K562 (cell line): ENCODE results near the gene FTH1. TPM values are rescaled to one million over a fixed set of nuclear protein-coding genes. Genes with fewer than 3 reads are reported as not detected.

ENCODE experiments used
- BACH1 ChIP-seq: fragments of 200-800 bp; sonication (Bioruptor generic); IDR thresholded peaks from 2 replicates; pipeline ENCODE4 v1.6.1; 2016; ENCODE audit warnings: missing genetic modification characterization, missing compliant biosample characterization
- CBX2 ChIP-seq: fragments of 200-600 bp; sonication (generic); IDR thresholded peaks from one replicate; pipeline ENCODE4 v1.6.1; 2012; ENCODE audit warnings: mild to moderate bottlenecking, low read length, inconsistent platforms; ENCODE audit not compliant: insufficient read depth, poor library complexity, severe bottlenecking
- CEBPB ChIP-seq: fragments of 450-650 bp; IDR thresholded peaks from 2 replicates; pipeline ENCODE4 v1.6.1; 2016; ENCODE audit warnings: missing genetic modification characterization, missing compliant biosample characterization
- EZH2 ChIP-seq: IDR thresholded peaks from 2 replicates; pipeline ENCODE4 v1.6.1; 2012; ENCODE audit warnings: low read depth, mild to moderate bottlenecking, inconsistent platforms, low read length, borderline replicate concordance
- MYC ChIP-seq, 2 experiments: fragments of 250-450 bp in 1 of 2; sonication (Bioruptor Pico) in 1 of 2; IDR thresholded peaks; 2 replicates each; pipeline versions ENCODE4 v1.5.1 to v1.6.1; 2012 to 2021; ENCODE audit warnings: low read depth in 2 of 2, borderline replicate concordance in 1 of 2, improper control_type of control experiment in 1 of 2, low read length in 1 of 2, mild to moderate bottlenecking in 1 of 2, moderate library complexity in 1 of 2
- polyA plus RNA-seq, 8 experiments: library from polyadenylated mRNA; depleted of rRNA in 4 of 8; stranded (reverse) in 5 of 8; unstranded in 3 of 8; fragments of >200 nt; fragmentation: Nextera tagmentation in 2 of 8; fragmentation: Illumina TruSeq in 1 of 8; extraction: Ambion mirVana in 2 of 8; extraction: Trizol in 1 of 8; gene quantifications; 2 replicates each; pipeline versions ENCODE4 v1.2.1 to v1.2.3, GENCODE V29; 2011 to 2014; ENCODE audit warnings: inconsistent platforms in 1 of 8, missing spikeins in 1 of 8
- total RNA-seq, 7 experiments: library from RNA; depleted of rRNA in 6 of 7; stranded (reverse); fragments of >200 nt in 6 of 7; fragmentation: Illumina TruSeq in 2 of 7; extraction: Trizol in 2 of 7; gene quantifications; 2 replicates each; pipeline versions ENCODE4 v1.2.1 to v1.2.3, GENCODE V29; 2011 to 2021; ENCODE audit warnings: low replicate concordance in 1 of 7
- TF ChIP-seq, protein P1 (sequence below): IDR thresholded peaks from 3 replicates; pipeline ENCODE4 v1.6.1; 2011; ENCODE audit warnings: borderline replicate concordance, mild to moderate bottlenecking, moderate library complexity; ENCODE audit not compliant: insufficient read length; ENCODE audit errors: extremely low read depth
- TF ChIP-seq, protein P2 (sequence below): sonication (generic); formaldehyde crosslinking; IDR thresholded peaks from 2 replicates; pipeline ENCODE4 v1.8.0; 2023; ENCODE audit warnings: missing genetic modification reagents, mild to moderate bottlenecking, borderline replicate concordance
- TF ChIP-seq, protein P3 (sequence below): sonication (generic); formaldehyde crosslinking; IDR thresholded peaks from 2 replicates; pipeline ENCODE4 v1.8.0; 2022; ENCODE audit warnings: mild to moderate bottlenecking, missing genetic modification reagents
- TF ChIP-seq, protein P4 (sequence below): fragments of 200-400 bp; formaldehyde crosslinking; IDR thresholded peaks from 2 replicates; pipeline ENCODE4 v1.6.1; 2017; ENCODE audit warnings: mild to moderate bottlenecking, low read depth, low read length, moderate library complexity
- TF ChIP-seq, protein P5 (sequence below): sonication (generic); formaldehyde crosslinking; IDR thresholded peaks from 2 replicates; pipeline ENCODE4 v1.8.0; 2022; ENCODE audit warnings: mild to moderate bottlenecking, missing genetic modification reagents

Gene FTH1
- total and polyA plus RNA-seq, 9 of the 15 experiments (the other 6 are each of a cell fraction or from before 2014, with no cell fraction given): 370 to 3,146 (median 802) TPM

DNA sequence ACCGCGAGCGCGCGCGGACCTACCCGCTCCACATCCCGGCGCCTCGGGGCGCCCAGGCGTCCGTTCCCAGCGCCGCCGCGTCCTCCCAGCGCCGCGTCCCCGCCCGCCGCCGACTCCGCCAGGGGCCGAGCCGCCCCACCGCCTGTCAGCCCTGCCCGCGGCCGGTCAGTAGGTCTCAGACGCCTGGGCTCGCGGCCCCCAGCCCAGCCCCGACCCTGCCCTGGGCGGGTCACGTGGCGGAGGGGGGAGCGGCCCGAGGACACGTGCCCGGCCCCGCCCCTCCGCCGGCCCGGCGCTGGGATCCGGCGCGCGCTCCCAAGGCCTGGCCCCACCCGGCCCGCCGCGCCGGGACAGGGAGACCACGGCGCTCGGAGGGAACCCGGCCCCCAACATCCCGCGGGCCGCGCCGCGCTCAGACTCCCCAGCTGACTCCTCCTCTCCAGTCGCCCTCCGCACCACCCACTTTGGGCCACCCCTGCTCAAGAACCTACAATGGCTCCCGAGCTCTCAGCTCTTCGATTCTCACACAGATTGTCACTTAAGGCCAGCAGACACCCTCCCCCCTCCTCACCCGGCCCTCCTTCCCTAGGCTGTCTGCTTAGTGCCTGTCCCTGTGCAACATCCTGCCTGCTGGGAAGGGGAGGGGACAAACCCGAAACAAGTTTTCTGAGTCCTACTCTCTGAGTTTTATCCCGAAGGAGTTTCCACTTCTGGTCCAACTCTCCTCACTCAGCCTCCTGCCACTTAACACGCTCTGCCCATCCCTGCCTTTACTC, 49.9 kb downstream of the FTH1 start, which contains the start of gene RAB3IL1 (continued):
- TF ChIP-seq, protein P1, sequence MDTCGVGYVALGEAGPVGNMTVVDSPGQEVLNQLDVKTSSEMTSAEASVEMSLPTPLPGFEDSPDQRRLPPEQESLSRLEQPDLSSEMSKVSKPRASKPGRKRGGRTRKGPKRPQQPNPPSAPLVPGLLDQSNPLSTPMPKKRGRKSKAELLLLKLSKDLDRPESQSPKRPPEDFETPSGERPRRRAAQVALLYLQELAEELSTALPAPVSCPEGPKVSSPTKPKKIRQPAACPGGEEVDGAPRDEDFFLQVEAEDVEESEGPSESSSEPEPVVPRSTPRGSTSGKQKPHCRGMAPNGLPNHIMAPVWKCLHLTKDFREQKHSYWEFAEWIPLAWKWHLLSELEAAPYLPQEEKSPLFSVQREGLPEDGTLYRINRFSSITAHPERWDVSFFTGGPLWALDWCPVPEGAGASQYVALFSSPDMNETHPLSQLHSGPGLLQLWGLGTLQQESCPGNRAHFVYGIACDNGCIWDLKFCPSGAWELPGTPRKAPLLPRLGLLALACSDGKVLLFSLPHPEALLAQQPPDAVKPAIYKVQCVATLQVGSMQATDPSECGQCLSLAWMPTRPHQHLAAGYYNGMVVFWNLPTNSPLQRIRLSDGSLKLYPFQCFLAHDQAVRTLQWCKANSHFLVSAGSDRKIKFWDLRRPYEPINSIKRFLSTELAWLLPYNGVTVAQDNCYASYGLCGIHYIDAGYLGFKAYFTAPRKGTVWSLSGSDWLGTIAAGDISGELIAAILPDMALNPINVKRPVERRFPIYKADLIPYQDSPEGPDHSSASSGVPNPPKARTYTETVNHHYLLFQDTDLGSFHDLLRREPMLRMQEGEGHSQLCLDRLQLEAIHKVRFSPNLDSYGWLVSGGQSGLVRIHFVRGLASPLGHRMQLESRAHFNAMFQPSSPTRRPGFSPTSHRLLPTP: no peak
- TF ChIP-seq, protein P2, sequence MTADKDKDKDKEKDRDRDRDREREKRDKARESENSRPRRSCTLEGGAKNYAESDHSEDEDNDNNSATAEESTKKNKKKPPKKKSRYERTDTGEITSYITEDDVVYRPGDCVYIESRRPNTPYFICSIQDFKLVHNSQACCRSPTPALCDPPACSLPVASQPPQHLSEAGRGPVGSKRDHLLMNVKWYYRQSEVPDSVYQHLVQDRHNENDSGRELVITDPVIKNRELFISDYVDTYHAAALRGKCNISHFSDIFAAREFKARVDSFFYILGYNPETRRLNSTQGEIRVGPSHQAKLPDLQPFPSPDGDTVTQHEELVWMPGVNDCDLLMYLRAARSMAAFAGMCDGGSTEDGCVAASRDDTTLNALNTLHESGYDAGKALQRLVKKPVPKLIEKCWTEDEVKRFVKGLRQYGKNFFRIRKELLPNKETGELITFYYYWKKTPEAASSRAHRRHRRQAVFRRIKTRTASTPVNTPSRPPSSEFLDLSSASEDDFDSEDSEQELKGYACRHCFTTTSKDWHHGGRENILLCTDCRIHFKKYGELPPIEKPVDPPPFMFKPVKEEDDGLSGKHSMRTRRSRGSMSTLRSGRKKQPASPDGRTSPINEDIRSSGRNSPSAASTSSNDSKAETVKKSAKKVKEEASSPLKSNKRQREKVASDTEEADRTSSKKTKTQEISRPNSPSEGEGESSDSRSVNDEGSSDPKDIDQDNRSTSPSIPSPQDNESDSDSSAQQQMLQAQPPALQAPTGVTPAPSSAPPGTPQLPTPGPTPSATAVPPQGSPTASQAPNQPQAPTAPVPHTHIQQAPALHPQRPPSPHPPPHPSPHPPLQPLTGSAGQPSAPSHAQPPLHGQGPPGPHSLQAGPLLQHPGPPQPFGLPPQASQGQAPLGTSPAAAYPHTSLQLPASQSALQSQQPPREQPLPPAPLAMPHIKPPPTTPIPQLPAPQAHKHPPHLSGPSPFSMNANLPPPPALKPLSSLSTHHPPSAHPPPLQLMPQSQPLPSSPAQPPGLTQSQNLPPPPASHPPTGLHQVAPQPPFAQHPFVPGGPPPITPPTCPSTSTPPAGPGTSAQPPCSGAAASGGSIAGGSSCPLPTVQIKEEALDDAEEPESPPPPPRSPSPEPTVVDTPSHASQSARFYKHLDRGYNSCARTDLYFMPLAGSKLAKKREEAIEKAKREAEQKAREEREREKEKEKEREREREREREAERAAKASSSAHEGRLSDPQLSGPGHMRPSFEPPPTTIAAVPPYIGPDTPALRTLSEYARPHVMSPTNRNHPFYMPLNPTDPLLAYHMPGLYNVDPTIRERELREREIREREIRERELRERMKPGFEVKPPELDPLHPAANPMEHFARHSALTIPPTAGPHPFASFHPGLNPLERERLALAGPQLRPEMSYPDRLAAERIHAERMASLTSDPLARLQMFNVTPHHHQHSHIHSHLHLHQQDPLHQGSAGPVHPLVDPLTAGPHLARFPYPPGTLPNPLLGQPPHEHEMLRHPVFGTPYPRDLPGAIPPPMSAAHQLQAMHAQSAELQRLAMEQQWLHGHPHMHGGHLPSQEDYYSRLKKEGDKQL: no peak
- TF ChIP-seq, protein P3, sequence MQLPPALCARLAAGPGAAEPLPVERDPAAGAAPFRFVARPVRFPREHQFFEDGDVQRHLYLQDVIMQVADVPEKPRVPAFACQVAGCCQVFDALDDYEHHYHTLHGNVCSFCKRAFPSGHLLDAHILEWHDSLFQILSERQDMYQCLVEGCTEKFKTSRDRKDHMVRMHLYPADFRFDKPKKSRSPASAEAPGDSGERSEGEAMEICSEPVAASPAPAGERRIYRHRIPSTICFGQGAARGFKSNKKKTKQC: 0 out of 2 replicates have a peak, but pooled peaks have one; percentile 15
- TF ChIP-seq, protein P4, sequence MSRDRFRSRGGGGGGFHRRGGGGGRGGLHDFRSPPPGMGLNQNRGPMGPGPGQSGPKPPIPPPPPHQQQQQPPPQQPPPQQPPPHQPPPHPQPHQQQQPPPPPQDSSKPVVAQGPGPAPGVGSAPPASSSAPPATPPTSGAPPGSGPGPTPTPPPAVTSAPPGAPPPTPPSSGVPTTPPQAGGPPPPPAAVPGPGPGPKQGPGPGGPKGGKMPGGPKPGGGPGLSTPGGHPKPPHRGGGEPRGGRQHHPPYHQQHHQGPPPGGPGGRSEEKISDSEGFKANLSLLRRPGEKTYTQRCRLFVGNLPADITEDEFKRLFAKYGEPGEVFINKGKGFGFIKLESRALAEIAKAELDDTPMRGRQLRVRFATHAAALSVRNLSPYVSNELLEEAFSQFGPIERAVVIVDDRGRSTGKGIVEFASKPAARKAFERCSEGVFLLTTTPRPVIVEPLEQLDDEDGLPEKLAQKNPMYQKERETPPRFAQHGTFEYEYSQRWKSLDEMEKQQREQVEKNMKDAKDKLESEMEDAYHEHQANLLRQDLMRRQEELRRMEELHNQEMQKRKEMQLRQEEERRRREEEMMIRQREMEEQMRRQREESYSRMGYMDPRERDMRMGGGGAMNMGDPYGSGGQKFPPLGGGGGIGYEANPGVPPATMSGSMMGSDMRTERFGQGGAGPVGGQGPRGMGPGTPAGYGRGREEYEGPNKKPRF: no peak
- TF ChIP-seq CBX2 (no peak), BACH1 (tag) (no peak), MYC (IDR thresholded peaks at IDR 0.05; ENCODE audit: low read depth, low read length) (peak; percentile 80), MYC (CRISPR knock-in tag; IDR thresholded peaks at IDR 0.05; ENCODE audit: borderline replicate concordance, low read depth) (no peak), EZH2 (no peak), CEBPB (tag) (no peak)
- TF ChIP-seq, protein P5, sequence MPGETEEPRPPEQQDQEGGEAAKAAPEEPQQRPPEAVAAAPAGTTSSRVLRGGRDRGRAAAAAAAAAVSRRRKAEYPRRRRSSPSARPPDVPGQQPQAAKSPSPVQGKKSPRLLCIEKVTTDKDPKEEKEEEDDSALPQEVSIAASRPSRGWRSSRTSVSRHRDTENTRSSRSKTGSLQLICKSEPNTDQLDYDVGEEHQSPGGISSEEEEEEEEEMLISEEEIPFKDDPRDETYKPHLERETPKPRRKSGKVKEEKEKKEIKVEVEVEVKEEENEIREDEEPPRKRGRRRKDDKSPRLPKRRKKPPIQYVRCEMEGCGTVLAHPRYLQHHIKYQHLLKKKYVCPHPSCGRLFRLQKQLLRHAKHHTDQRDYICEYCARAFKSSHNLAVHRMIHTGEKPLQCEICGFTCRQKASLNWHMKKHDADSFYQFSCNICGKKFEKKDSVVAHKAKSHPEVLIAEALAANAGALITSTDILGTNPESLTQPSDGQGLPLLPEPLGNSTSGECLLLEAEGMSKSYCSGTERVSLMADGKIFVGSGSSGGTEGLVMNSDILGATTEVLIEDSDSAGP (CRISPR knock-in tag): no peak
